ENCODE measurements around the gene OLIG2.

DNA sequence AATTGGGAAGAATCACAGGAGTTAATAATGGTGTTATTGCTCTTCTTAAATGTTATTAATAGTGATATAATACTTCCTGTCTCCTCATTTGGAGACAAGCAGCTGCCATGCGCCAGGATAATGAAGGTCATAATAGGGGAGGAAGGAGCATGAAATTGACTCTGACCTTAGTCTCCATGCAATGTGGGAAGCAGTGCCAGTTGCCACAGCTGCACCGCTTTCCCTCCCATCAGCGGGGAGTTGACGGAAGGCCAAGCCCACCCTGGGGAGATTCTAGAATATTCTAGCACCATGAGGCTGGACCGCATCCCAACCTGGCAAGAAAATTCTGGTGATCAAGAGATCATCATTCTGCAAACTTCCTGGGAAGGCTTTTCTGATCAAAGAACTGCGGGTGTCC lies 33.2 kb downstream of the OLIG2 start:
- TF ChIP-seq, protein P1, sequence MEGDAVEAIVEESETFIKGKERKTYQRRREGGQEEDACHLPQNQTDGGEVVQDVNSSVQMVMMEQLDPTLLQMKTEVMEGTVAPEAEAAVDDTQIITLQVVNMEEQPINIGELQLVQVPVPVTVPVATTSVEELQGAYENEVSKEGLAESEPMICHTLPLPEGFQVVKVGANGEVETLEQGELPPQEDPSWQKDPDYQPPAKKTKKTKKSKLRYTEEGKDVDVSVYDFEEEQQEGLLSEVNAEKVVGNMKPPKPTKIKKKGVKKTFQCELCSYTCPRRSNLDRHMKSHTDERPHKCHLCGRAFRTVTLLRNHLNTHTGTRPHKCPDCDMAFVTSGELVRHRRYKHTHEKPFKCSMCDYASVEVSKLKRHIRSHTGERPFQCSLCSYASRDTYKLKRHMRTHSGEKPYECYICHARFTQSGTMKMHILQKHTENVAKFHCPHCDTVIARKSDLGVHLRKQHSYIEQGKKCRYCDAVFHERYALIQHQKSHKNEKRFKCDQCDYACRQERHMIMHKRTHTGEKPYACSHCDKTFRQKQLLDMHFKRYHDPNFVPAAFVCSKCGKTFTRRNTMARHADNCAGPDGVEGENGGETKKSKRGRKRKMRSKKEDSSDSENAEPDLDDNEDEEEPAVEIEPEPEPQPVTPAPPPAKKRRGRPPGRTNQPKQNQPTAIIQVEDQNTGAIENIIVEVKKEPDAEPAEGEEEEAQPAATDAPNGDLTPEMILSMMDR (IDR thresholded peaks at IDR 0.05), result no peak
- no peak for TF ChIP-seq POLR2A (IDR thresholded peaks at IDR 0.05)
- no peak for TF ChIP-seq POLR2AphosphoS5 (IDR thresholded peaks at IDR 0.05)
